HepG2 (cell line): ENCODE results near the gene NOP56. TPM values are rescaled to one million over a fixed set of nuclear protein-coding genes. Genes with fewer than 3 reads are reported as not detected.
A peak's percentile ranks its signal among the peaks of the same experiment; 100 is the strongest.

Experiments used
- CEBPB ChIP-seq: IDR thresholded peaks from 2 replicates; pipeline ENCODE4 v1.6.1; 2011; ENCODE audit warnings: low read depth, low read length, improper control_type of control experiment, borderline replicate concordance
- HNF4G ChIP-seq, 2 experiments: sonication (generic) in 1 of 2; formaldehyde crosslinking in 1 of 2; IDR thresholded peaks; 2 replicates each; pipeline versions ENCODE4 v1.4.0 to v1.6.1; 2011 to 2020; ENCODE audit warnings: borderline replicate concordance in 2 of 2, low read depth in 2 of 2, mild to moderate bottlenecking in 2 of 2, low read length in 1 of 2, missing genetic modification reagents in 1 of 2, moderate library complexity in 1 of 2
- NFE2L2 ChIP-seq: fragments of 150-350 bp; IDR thresholded peaks from 2 replicates; pipeline ENCODE4 v1.6.1; 2014; ENCODE audit warnings: low read length
- STAT6 ChIP-seq: sonication (generic); formaldehyde crosslinking; IDR thresholded peaks from 2 replicates; pipeline ENCODE4 v1.4.0; 2020; ENCODE audit warnings: missing genetic modification reagents, mild to moderate bottlenecking, borderline replicate concordance
- ZBTB2 ChIP-seq: sonication (generic); formaldehyde crosslinking; IDR thresholded peaks from 2 replicates; pipeline ENCODE4 v1.8.0; 2022; ENCODE audit warnings: low read depth, missing genetic modification reagents
- ZBTB26 ChIP-seq: IDR thresholded peaks from 2 replicates; pipeline ENCODE4 v1.6.1; 2016; ENCODE audit warnings: missing compliant biosample characterization, missing genetic modification reagents, borderline replicate concordance
- ZNF275 ChIP-seq: sonication (generic); formaldehyde crosslinking; IDR thresholded peaks from 2 replicates; pipeline ENCODE4 v1.8.0; 2022; ENCODE audit warnings: missing genetic modification reagents, mild to moderate bottlenecking, inconsistent platforms, borderline replicate concordance
- ZNF33A ChIP-seq: sonication (generic); formaldehyde crosslinking; IDR thresholded peaks from 2 replicates; pipeline ENCODE4 v1.5.1; 2020; ENCODE audit warnings: missing genetic modification reagents, mild to moderate bottlenecking, moderate library complexity, borderline replicate concordance
- ZNF83 ChIP-seq: sonication (generic); formaldehyde crosslinking; IDR thresholded peaks from 2 replicates; pipeline ENCODE4 v1.4.0; 2020; ENCODE audit warnings: missing genetic modification reagents, mild to moderate bottlenecking, borderline replicate concordance
- ZNF879 ChIP-seq: sonication (generic); formaldehyde crosslinking; IDR thresholded peaks from 2 replicates; pipeline ENCODE4 v1.8.1; 2023; ENCODE audit warnings: missing genetic modification reagents
- polyA plus RNA-seq, 8 experiments: library from polyadenylated mRNA; depleted of rRNA in 3 of 8; stranded (reverse) in 7 of 8; unstranded in 1 of 8; fragments of >200 nt; fragmentation: Illumina TruSeq in 4 of 8; extraction: Trizol in 4 of 8; gene quantifications; 2 replicates each; pipeline versions ENCODE4 v1.2.1 to v1.2.3, GENCODE V29; 2011 to 2016; ENCODE audit warnings: low read depth in 4 of 8, missing spikeins in 1 of 8, mixed read lengths in 1 of 8; ENCODE audit not compliant: insufficient read depth in 1 of 8
- total RNA-seq, 5 experiments: library from RNA; depleted of rRNA; stranded (reverse); fragments of >200 nt; fragmentation: Illumina TruSeq; extraction: Trizol; gene quantifications; 2 replicates each; pipeline ENCODE4 v1.2.3, GENCODE V29; 2016; ENCODE audit warnings: low read depth in 1 of 5
- TF ChIP-seq, protein P1 (sequence below): sonication (generic); formaldehyde crosslinking; IDR thresholded peaks from 2 replicates; pipeline ENCODE4 v1.8.0; 2022; ENCODE audit warnings: mild to moderate bottlenecking, missing genetic modification reagents, moderate library complexity
- TF ChIP-seq, protein P2 (sequence below): sonication (generic); formaldehyde crosslinking; IDR thresholded peaks from 2 replicates; pipeline ENCODE4 v1.5.0; 2020; ENCODE audit warnings: mild to moderate bottlenecking, missing genetic modification reagents

NOP56 gene
- total and polyA plus RNA-seq, 2 of the 13 experiments (the other 11 are each of a cell fraction or from before 2014, with no cell fraction given) = 369 to 1,116 TPM

GRCh38 chr20:2651772-2652723 lies at the start of gene NOP56 (continued):
- TF ChIP-seq, protein P1, sequence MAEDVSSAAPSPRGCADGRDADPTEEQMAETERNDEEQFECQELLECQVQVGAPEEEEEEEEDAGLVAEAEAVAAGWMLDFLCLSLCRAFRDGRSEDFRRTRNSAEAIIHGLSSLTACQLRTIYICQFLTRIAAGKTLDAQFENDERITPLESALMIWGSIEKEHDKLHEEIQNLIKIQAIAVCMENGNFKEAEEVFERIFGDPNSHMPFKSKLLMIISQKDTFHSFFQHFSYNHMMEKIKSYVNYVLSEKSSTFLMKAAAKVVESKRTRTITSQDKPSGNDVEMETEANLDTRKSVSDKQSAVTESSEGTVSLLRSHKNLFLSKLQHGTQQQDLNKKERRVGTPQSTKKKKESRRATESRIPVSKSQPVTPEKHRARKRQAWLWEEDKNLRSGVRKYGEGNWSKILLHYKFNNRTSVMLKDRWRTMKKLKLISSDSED (CRISPR knock-in tag) = no peak
- TF ChIP-seq ZNF879 (CRISPR knock-in tag) (peak; percentile 98; the same call in 1 of the 2 replicates), STAT6 (CRISPR knock-in tag) (no peak; the same call in 1 of the 2 replicates), ZBTB2 (CRISPR knock-in tag) (peak; percentile 60; the same call in 1 of the 2 replicates), NFE2L2 (no peak), ZBTB26 (no peak; the same call in none of the 2 replicates), ZNF83 (peak; percentile 27; the same call in 1 of the 2 replicates), CEBPB (no peak), HNF4G (IDR thresholded peaks at IDR 0.05; ENCODE audit: borderline replicate concordance, low read depth, low read length) (peak; percentile 14; the same call in 1 of the 2 replicates), HNF4G (CRISPR knock-in tag; IDR thresholded peaks at IDR 0.05; ENCODE audit: borderline replicate concordance, low read depth) (peak; percentile 81; the same call in 1 of the 2 replicates), ZNF33A (CRISPR knock-in tag) (no peak; the same call in 1 of the 2 replicates), ZNF275 (CRISPR knock-in tag) (peak; percentile 99; the same call in 1 of the 2 replicates)
- TF ChIP-seq, protein P2, sequence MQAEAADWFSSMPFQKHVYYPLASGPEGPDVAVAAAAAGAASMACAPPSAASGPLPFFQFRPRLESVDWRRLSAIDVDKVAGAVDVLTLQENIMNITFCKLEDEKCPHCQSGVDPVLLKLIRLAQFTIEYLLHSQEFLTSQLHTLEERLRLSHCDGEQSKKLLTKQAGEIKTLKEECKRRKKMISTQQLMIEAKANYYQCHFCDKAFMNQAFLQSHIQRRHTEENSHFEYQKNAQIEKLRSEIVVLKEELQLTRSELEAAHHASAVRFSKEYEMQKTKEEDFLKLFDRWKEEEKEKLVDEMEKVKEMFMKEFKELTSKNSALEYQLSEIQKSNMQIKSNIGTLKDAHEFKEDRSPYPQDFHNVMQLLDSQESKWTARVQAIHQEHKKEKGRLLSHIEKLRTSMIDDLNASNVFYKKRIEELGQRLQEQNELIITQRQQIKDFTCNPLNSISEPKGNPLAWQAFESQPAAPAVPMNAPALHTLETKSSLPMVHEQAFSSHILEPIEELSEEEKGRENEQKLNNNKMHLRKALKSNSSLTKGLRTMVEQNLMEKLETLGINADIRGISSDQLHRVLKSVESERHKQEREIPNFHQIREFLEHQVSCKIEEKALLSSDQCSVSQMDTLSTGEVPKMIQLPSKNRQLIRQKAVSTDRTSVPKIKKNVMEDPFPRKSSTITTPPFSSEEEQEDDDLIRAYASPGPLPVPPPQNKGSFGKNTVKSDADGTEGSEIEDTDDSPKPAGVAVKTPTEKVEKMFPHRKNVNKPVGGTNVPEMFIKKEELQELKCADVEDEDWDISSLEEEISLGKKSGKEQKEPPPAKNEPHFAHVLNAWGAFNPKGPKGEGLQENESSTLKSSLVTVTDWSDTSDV (CRISPR knock-in tag) = peak; percentile 28; the same call in 1 of the 2 replicates
